H1 (cell line): ENCODE results near the gene ASTN2. TPM values are rescaled to one million over a fixed set of nuclear protein-coding genes. Genes with fewer than 3 reads are reported as not detected.

ENCODE experiments used
- CTCF ChIA-PET: fragments of 300-600 bp; sonication (Branson Sonifier 250); formaldehyde crosslinking; loops from one replicate; lab custom pipeline; 2021; ENCODE audit not compliant: partially characterized antibody; lab: Charles Lee
- POLR2A ChIA-PET: fragments of 300-600 bp; sonication (Branson Sonifier 250); formaldehyde crosslinking; loops from one replicate; lab custom pipeline; 2021; ENCODE audit warnings: inconsistent platforms; ENCODE audit not compliant: partially characterized antibody; lab: Charles Lee
- DNase-seq, 2 experiments: peaks; one replicate each; pipeline versions ENCODE4 v3.0.0 to v3.0.0-alpha.2; 2010 to 2022; ENCODE audit warnings: low spot score in 2 of 2, low read depth in 1 of 2, mixed read lengths in 1 of 2
- FAIRE-seq: peaks from 2 replicates; lab custom pipeline; 2011; peaks lifted over from hg19 to GRCh38; lab: Jason Lieb, UNC
- H2AFZ ChIP-seq: 2 replicates; pipeline ENCODE4 v1.8.1; 2012; ENCODE audit warnings: low read length, inconsistent platforms
- H2AK5ac ChIP-seq: 2 replicates; pipeline ENCODE4 v1.6.1; 2013; ENCODE audit warnings: low read depth, low read length
- H2BK120ac ChIP-seq: replicated peaks from 2 replicates; pipeline ENCODE3; 2013; ENCODE audit warnings: low read depth, low read length, inconsistent platforms
- H2BK12ac ChIP-seq: 2 replicates; pipeline ENCODE4 v1.6.1; 2013; ENCODE audit warnings: low read depth, low read length
- H2BK15ac ChIP-seq: 2 replicates; pipeline ENCODE4 v1.6.1; 2013; ENCODE audit warnings: low read length
- H2BK20ac ChIP-seq: 2 replicates; pipeline ENCODE4 v1.6.1; 2013; ENCODE audit warnings: low read length
- H2BK5ac ChIP-seq: 2 replicates; pipeline ENCODE4 v1.6.1; 2013; ENCODE audit warnings: low read depth, low read length
- H3K14ac ChIP-seq: 2 replicates; pipeline ENCODE4 v1.6.1; 2013; ENCODE audit warnings: inconsistent platforms; ENCODE audit not compliant: insufficient read length
- H3K18ac ChIP-seq: 2 replicates; pipeline ENCODE4 v1.6.1; 2013; ENCODE audit warnings: low read length; ENCODE audit errors: extremely low read depth
- H3K23ac ChIP-seq: 2 replicates; pipeline ENCODE4 v1.6.1; 2013; ENCODE audit warnings: inconsistent platforms; ENCODE audit not compliant: insufficient read length
- H3K23me2 ChIP-seq: 2 replicates; pipeline ENCODE4 v1.6.1; 2013; ENCODE audit warnings: low read depth, low read length
- H3K27ac ChIP-seq: 2 replicates; pipeline ENCODE4 v1.6.1; 2011; ENCODE audit warnings: low read depth, low read length, inconsistent platforms
- H3K27me3 ChIP-seq, 4 experiments: replicated peaks in 1 of 4; 1 replicate in 1 of 4; 2 replicates in 3 of 4; pipeline versions ENCODE4 v1.6.1 to v1.8.1; 2011 to 2013; ENCODE audit warnings: low read length in 3 of 4, mild to moderate bottlenecking in 3 of 4, inconsistent platforms in 2 of 4, mixed read lengths in 2 of 4, moderate library complexity in 1 of 4; ENCODE audit not compliant: control insufficient read depth in 3 of 4, insufficient read depth in 3 of 4; ENCODE audit errors: extremely low read depth in 1 of 4
- H3K36me3 ChIP-seq, 4 experiments: 2 replicates each; pipeline versions ENCODE4 v1.6.1 to v1.8.1; 2011 to 2013; ENCODE audit warnings: mild to moderate bottlenecking in 4 of 4, low read length in 3 of 4, moderate library complexity in 2 of 4, control low read depth in 1 of 4, inconsistent platforms in 1 of 4; ENCODE audit not compliant: insufficient read depth in 4 of 4, control insufficient read depth in 2 of 4
- H3K4ac ChIP-seq: replicated peaks from 2 replicates; pipeline ENCODE3; 2013; ENCODE audit warnings: low read length, low read depth, mixed read lengths, inconsistent platforms; ENCODE audit not compliant: insufficient read length
- H3K4me1 ChIP-seq, 4 experiments: replicated peaks in 1 of 4; 1 replicate in 1 of 4; 2 replicates in 3 of 4; pipeline versions ENCODE4 v1.6.1 to v1.8.1; 2011 to 2013; ENCODE audit warnings: low read length in 3 of 4, inconsistent platforms in 2 of 4, mixed read lengths in 1 of 4; ENCODE audit not compliant: insufficient read depth in 4 of 4, control insufficient read depth in 3 of 4
- H3K4me2 ChIP-seq, 2 experiments: 2 replicates each; pipeline versions ENCODE4 v1.6.1 to v1.8.1; 2011 to 2013; ENCODE audit warnings: low read depth in 2 of 2, low read length in 2 of 2, control low read depth in 1 of 2, inconsistent platforms in 1 of 2, mild to moderate bottlenecking in 1 of 2; ENCODE audit not compliant: insufficient read depth in 1 of 2
- H3K4me3 ChIP-seq, 4 experiments: fragments of 200-600, 300-600 bp in 1 of 4; sonication (generic), shearing (Covaris generic), sonication (Bioruptor Twin) in 1 of 4; 2 replicates each; pipeline versions ENCODE4 v1.5.1 to v1.8.1; 2011 to 2016; ENCODE audit warnings: low read length in 4 of 4, low read depth in 3 of 4, control low read depth in 2 of 4, inconsistent platforms in 2 of 4, mild to moderate bottlenecking in 2 of 4, mixed read lengths in 1 of 4, moderate library complexity in 1 of 4; ENCODE audit not compliant: insufficient read depth in 2 of 4; ENCODE audit errors: extremely low read depth in 1 of 4
- H3K56ac ChIP-seq: replicated peaks from 2 replicates; pipeline ENCODE3; 2013; ENCODE audit warnings: low read depth, mild to moderate bottlenecking, mixed read lengths, low read length, inconsistent platforms; ENCODE audit not compliant: insufficient read length
- H3K79me1 ChIP-seq: 2 replicates; pipeline ENCODE4 v1.6.1; 2013; ENCODE audit warnings: low read depth, low read length, control low read depth
- H3K79me2 ChIP-seq, 2 experiments: 2 replicates each; pipeline versions ENCODE4 v1.6.1 to v1.8.1; 2012 to 2013; ENCODE audit warnings: low read length in 2 of 2, mild to moderate bottlenecking in 2 of 2, inconsistent platforms in 1 of 2; ENCODE audit not compliant: insufficient read depth in 2 of 2, control insufficient read depth in 1 of 2
- H3K9ac ChIP-seq, 4 experiments: replicated peaks in 1 of 4; 1 replicate in 1 of 4; 2 replicates in 3 of 4; pipeline versions ENCODE4 v1.6.1 to v1.8.1; 2011 to 2013; ENCODE audit warnings: low read depth in 3 of 4, low read length in 3 of 4, control low read depth in 2 of 4, mild to moderate bottlenecking in 2 of 4, moderate library complexity in 2 of 4, inconsistent platforms in 1 of 4; ENCODE audit errors: extremely low read depth in 1 of 4
- H3K9me3 ChIP-seq, 2 experiments: 2 replicates each; pipeline versions ENCODE4 v1.6.1 to v1.8.1; 2012 to 2013; ENCODE audit warnings: mild to moderate bottlenecking in 2 of 2, moderate library complexity in 2 of 2, control low read depth in 1 of 2, inconsistent platforms in 1 of 2, low read depth in 1 of 2, low read length in 1 of 2, mixed read lengths in 1 of 2; ENCODE audit not compliant: insufficient read depth in 2 of 2
- H4K20me1 ChIP-seq, 2 experiments: replicated peaks in 1 of 2; 2 replicates each; pipeline versions ENCODE3 to v1.8.1; 2011 to 2013; ENCODE audit warnings: inconsistent platforms in 2 of 2, low read length in 2 of 2, mild to moderate bottlenecking in 1 of 2; ENCODE audit not compliant: insufficient read depth in 2 of 2, control insufficient read depth in 1 of 2
- H4K5ac ChIP-seq: 2 replicates; pipeline ENCODE4 v1.6.1; 2013; ENCODE audit warnings: low read length, low read depth, mixed read lengths, inconsistent platforms; ENCODE audit not compliant: insufficient read length
- H4K8ac ChIP-seq: 2 replicates; pipeline ENCODE4 v1.8.0; 2013; ENCODE audit warnings: mild to moderate bottlenecking, moderate library complexity, low read length, inconsistent platforms; ENCODE audit not compliant: insufficient read depth; ENCODE audit errors: extremely low read depth
- H4K91ac ChIP-seq: replicated peaks from 2 replicates; pipeline ENCODE3; 2013; ENCODE audit warnings: low read length, mixed read lengths, inconsistent platforms; ENCODE audit not compliant: insufficient read length
- CBX5 ChIP-seq: fragments of 300-800, 300-1000 bp; sonication (generic); IDR thresholded peaks from 2 replicates; pipeline ENCODE4 v1.7.1; 2016; ENCODE audit warnings: antibody characterized with exemption, low read length, low read depth
- CBX8 ChIP-seq: fragments of 300-800, 300-1000 bp; sonication (generic); IDR thresholded peaks from 2 replicates; pipeline ENCODE4 v1.7.1; 2016; ENCODE audit warnings: low read depth, low read length, borderline replicate concordance
- CEBPB ChIP-seq: IDR thresholded peaks from 2 replicates; pipeline ENCODE4 v1.6.1; 2012; ENCODE audit warnings: low read depth, low read length
- EP300 ChIP-seq, 2 experiments: IDR thresholded peaks; 1 replicate in 1 of 2; 2 replicates in 1 of 2; pipeline ENCODE4 v1.6.1; 2011 to 2012; ENCODE audit warnings: low read depth in 2 of 2, low read length in 2 of 2, mild to moderate bottlenecking in 2 of 2, borderline replicate concordance in 1 of 2, inconsistent platforms in 1 of 2, moderate library complexity in 1 of 2
- FOSL1 ChIP-seq: IDR thresholded peaks from 2 replicates; pipeline ENCODE4 v1.6.1; 2011; ENCODE audit warnings: mild to moderate bottlenecking, low read depth, low read length, moderate library complexity; ENCODE audit not compliant: insufficient read depth
- GTF2F1 ChIP-seq: IDR thresholded peaks from 2 replicates; pipeline ENCODE4 v1.6.1; 2012; ENCODE audit warnings: low read depth, low read length, improper control_type of control experiment, borderline replicate concordance
- JUND ChIP-seq: IDR thresholded peaks from 2 replicates; pipeline ENCODE4 v1.6.1; 2011; ENCODE audit warnings: mild to moderate bottlenecking, improper control_type of control experiment, low read length
- NANOG ChIP-seq: IDR thresholded peaks from 2 replicates; pipeline ENCODE4 v1.6.1; 2011; ENCODE audit warnings: low read length, low read depth, mild to moderate bottlenecking, inconsistent platforms; ENCODE audit not compliant: insufficient read depth, poor library complexity, severe bottlenecking
- RNF2 ChIP-seq: fragments of 200-900, 300-1000 bp; sonication (generic); IDR thresholded peaks from 2 replicates; pipeline ENCODE4 v1.7.1; 2016; ENCODE audit warnings: borderline replicate concordance, low read depth, mild to moderate bottlenecking, antibody characterized with exemption, low read length; ENCODE audit not compliant: poor library complexity, severe bottlenecking; ENCODE audit errors: missing control alignments
- SAP30 ChIP-seq: fragments of 300-600 bp; sonication (generic); IDR thresholded peaks from 2 replicates; pipeline ENCODE4 v1.7.1; 2012; ENCODE audit warnings: low read length, moderate library complexity, mild to moderate bottlenecking, inconsistent platforms; ENCODE audit not compliant: insufficient read depth, insufficient replicate concordance
- TAF1 ChIP-seq: IDR thresholded peaks from 2 replicates; pipeline ENCODE4 v1.6.1; 2011; ENCODE audit warnings: mild to moderate bottlenecking, low read depth, low read length
- TAF7 ChIP-seq: optimal IDR thresholded peaks from 2 replicates; pipeline ENCODE3; 2011; ENCODE audit warnings: low read depth, mild to moderate bottlenecking, inconsistent platforms, low read length, moderate library complexity, borderline replicate concordance
- TEAD4 ChIP-seq: IDR thresholded peaks from 2 replicates; pipeline ENCODE4 v1.6.1; 2012; ENCODE audit warnings: low read depth, low read length, inconsistent platforms, mixed read lengths
- WGBS, 2 experiments: shearing (Covaris generic) in 1 of 2; methylation state at CpG; one replicate each; pipeline versions ENCODE4 v1.1.6 to v1.1.7; 2013 to 2015; ENCODE audit warnings: low lambda C conversion rate in 2 of 2, mixed read lengths in 2 of 2, inconsistent platforms in 1 of 2, low coverage in 1 of 2, missing lambda C conversion rate in 1 of 2; ENCODE audit not compliant: insufficient replicate concordance in 2 of 2, insufficient coverage in 1 of 2, insufficient read length in 1 of 2; ENCODE audit errors: extremely low coverage in 1 of 2, missing lambda C conversion rate in 1 of 2; 5-methylcytosine and 5-hydroxymethylcytosine counted together
- polyA plus RNA-seq, 7 experiments: library from polyadenylated mRNA; depleted of rRNA in 3 of 7; stranded (reverse) in 5 of 7; unstranded in 2 of 7; fragments of >200 nt in 5 of 7; fragments of 200-250 nt in 2 of 7; gene quantifications; 1 replicate in 5 of 7; 2 replicates in 1 of 7; 4 replicates in 1 of 7; pipeline versions ENCODE4 v1.2.1 to v1.2.3, GENCODE V29; 2011 to 2013; ENCODE audit warnings: missing spikeins in 2 of 7, mixed read lengths in 2 of 7
- total RNA-seq: library from RNA; stranded (reverse); fragmentation: NEBNext Ultra II Directional; extraction: Animal tissue kit (Norgen Biotek cat#: 25700); gene quantifications from 2 replicates; pipeline ENCODE4 v1.2.1, GENCODE V29; 2021

ASTN2 gene
- total and polyA plus RNA-seq, 2 of the 8 experiments (the other 6 are each of a cell fraction or from before 2014, with no cell fraction given) = 8.2 to 13.7 TPM

GRCh38 chr9:116484492-116485061 lies 930.3 kb downstream of the ASTN2 start:
- DNase-seq = no peak
- FAIRE-seq = no peak
- TF ChIP-seq CEBPB = no peak
- TF ChIP-seq EP300 (IDR thresholded peaks at IDR 0.05; ENCODE audit: borderline replicate concordance in 1 of 2, low read depth in 2 of 2, low read length in 2 of 2) = no peak
- no peak for TF ChIP-seq JUND
- TF ChIP-seq CBX8 = no peak
- TF ChIP-seq TAF7 = no peak
- TF ChIP-seq NANOG = no peak
- no peak for TF ChIP-seq GTF2F1
- no peak for TF ChIP-seq TEAD4
- no peak for TF ChIP-seq FOSL1
- TF ChIP-seq SAP30 = no peak
- TF ChIP-seq RNF2 = no peak
- TF ChIP-seq CBX5 = no peak
- no peak for TF ChIP-seq TAF1

More at GRCh38 chr9:116484492-116485061, 930.3 kb downstream of the ASTN2 start:
- Histone ChIP-seq H3K23me2 (no peaks in the 10 kb centered on the region), H2BK12ac (no peak overlapping the region), H3K14ac (no peak overlapping the region), H4K5ac (no peak overlapping the region), H3K79me2 (no peaks in the 10 kb centered on the region), H3K9ac (no peak overlapping the region), H2BK120ac (no peak overlapping the region), H3K79me1 (no peaks in the 10 kb centered on the region), H4K91ac (no peak overlapping the region), H3K18ac (no peak overlapping the region), H2BK20ac (no peak overlapping the region), H3K27me3 (no peaks in the 10 kb centered on the region), H3K9me3 (no peaks in the 10 kb centered on the region), H3K4me2 (no peak overlapping the region), H3K36me3 (no peaks in the 10 kb centered on the region), H2AFZ (no peak overlapping the region), H3K4me3 (no peak overlapping the region), H3K27ac (no peak overlapping the region), H3K23ac (no peak overlapping the region), H3K4me1 (peaks cover 0 to 6% (median 2%) of the 10 kb centered on the region in 4 experiments; a peak in 3 of 7 replicates), H4K20me1 (no peaks in the 10 kb centered on the region), H3K56ac (no peak overlapping the region), H2AK5ac (no peak overlapping the region), H2BK5ac (no peak overlapping the region), H4K8ac (no peak overlapping the region), H3K4ac (no peak overlapping the region), H2BK15ac (no peak overlapping the region)
- 89% methylated on average over 8 of the region's 8 CpGs; no CpG with 5 or more reads in 1 of the 2 experiments for WGBS, 2 experiments
- POLR2A ChIA-PET = interaction anchor here (0.7 to 1.5 kb wide), 2 partner anchors 8 to 331 kb away, joined by 3 to 4 read pairs; partner anchors contain the start of gene PAPPA
- CTCF ChIA-PET = interaction anchor here (1.0 to 7.9 kb wide), 5 partner anchors 10 to 891 kb away, joined by 3 to 51 read pairs (median 3); no protein-coding TSS in a partner anchor
